Measurements from ENCODE around the gene ANGPTL4.
"Not testable (repeated sequence)": the region's sequence is repeated elsewhere in the genome, so short reads cannot be mapped to it uniquely, and the experiment has no call there.

GRCh38 chr19:8379156-8379891 is 15.4 kb downstream of the ANGPTL4 start:
- TF ChIP-seq CTCF (conservative IDR thresholded peaks at IDR 0.05); EZH2 (IDR thresholded peaks at IDR 0.05; ENCODE audit: low read depth): not testable (repeated sequence)

Data from PC-9 (cell line).